PFSK-1 (cell line): ENCODE data around the gene WDR4.

Experiments
- FOXP2 ChIP-seq: optimal IDR thresholded peaks from 2 replicates; pipeline ENCODE3; 2011; ENCODE audit warnings: borderline replicate concordance, control low read depth, inconsistent platforms; ENCODE audit not compliant: insufficient read depth; ENCODE audit errors: extremely low read length, extremely low read depth
- POLR2AphosphoS5 ChIP-seq: IDR thresholded peaks from 2 replicates; pipeline ENCODE4 v1.6.1; 2012; ENCODE audit warnings: low read depth, mild to moderate bottlenecking, control low read depth, low read length, moderate library complexity
- REST ChIP-seq, 2 experiments: IDR thresholded peaks; 2 replicates each; pipeline versions ENCODE4 v1.6.1 to v1.8.0; 2011 to 2012; ENCODE audit warnings: low read depth in 2 of 2, low read length in 2 of 2, control low read depth in 1 of 2, inconsistent platforms in 1 of 2, mild to moderate bottlenecking in 1 of 2, moderate library complexity in 1 of 2; ENCODE audit not compliant: insufficient read depth in 1 of 2
- SIN3A ChIP-seq: IDR thresholded peaks from 2 replicates; pipeline ENCODE4 v1.6.1; 2012; ENCODE audit warnings: mild to moderate bottlenecking, low read length, moderate library complexity, borderline replicate concordance; ENCODE audit not compliant: insufficient read depth
- TAF1 ChIP-seq: IDR thresholded peaks from 2 replicates; pipeline ENCODE4 v1.6.1; 2012; ENCODE audit warnings: low read length, control low read depth, borderline replicate concordance; ENCODE audit not compliant: insufficient read depth

- TF ChIP-seq POLR2AphosphoS5 (no peak), FOXP2 (no peak), TAF1 (no peak), SIN3A (no peak), REST (IDR thresholded peaks at IDR 0.05; ENCODE audit: insufficient read depth in 1 of 2, low read depth in 2 of 2, low read length in 2 of 2) (no peak)
Observed at GRCh38 chr21:42830456-42831455, 48.6 kb downstream of the WDR4 start.
